GM20000 (cell line): ENCODE results near the gene CHRND.

Experiments
- DNase-seq: peaks from one replicate; pipeline ENCODE4 v3.0.0; 2012; ENCODE audit warnings: low spot score
- CTCF ChIP-seq: IDR thresholded peaks from 2 replicates; pipeline ENCODE4 v1.5.1; 2012; ENCODE audit warnings: mild to moderate bottlenecking, control low read depth; ENCODE audit errors: extremely low read depth, missing control alignments

CHRND gene

DNA sequence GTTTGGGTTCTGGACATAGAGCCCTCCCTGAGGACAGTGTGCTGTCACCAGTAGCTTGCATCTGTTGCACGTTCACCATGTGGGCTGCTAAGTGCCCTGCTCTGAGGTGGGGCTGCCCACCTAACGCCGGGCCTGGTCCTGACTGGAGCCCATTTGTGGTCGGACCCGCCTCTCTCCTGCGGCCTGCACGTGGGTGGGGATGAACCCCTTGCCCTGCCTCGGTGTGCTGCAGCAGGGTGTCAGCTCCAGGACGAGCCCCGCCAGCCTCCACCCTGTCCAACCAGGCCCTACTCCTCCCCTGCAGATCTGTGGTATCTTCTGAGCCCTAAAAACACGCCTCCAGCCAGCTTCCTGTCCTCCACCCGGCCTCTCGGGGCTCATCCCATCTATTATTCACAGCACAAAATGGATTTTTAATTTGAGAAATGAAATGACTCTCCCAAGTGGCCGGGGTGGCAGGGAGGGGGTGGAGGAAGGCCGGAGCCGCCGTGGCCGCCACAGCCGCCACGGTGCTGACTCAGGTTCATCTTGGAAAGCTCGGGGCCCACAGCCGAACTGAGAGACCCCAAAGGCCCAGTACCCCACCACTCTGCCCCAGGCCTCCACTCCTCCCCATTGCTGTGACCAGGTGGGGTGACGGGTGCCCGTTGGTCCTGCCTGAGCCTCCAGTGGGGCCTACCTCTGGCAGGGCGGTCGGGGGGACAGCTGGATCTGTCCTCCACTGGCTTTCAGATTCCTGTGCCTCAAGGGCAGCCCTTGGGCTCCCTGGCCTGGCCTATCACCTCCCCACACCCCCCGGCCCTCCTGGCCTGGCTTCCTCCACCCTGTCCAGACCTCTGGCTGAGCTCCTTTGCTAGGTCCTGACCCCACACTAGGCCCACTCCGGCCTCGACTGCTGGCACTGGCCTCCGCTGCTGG, 35.5 kb upstream of the CHRND start:
- no peak for TF ChIP-seq CTCF
- no peak for DNase-seq

GRCh38 chr2:232491139-232491780, 34.7 kb upstream of the CHRND start:
- DNase-seq, result no peak
- TF ChIP-seq CTCF, result no peak

GRCh38 chr2:232492236-232492848, 33.6 kb upstream of the CHRND start:
- no peak for DNase-seq
- no peak for TF ChIP-seq CTCF

- no peak for DNase-seq
- TF ChIP-seq CTCF, result no peak
Measured at GRCh38 chr2:232492963-232493700, 32.8 kb upstream of the CHRND start.

DNA sequence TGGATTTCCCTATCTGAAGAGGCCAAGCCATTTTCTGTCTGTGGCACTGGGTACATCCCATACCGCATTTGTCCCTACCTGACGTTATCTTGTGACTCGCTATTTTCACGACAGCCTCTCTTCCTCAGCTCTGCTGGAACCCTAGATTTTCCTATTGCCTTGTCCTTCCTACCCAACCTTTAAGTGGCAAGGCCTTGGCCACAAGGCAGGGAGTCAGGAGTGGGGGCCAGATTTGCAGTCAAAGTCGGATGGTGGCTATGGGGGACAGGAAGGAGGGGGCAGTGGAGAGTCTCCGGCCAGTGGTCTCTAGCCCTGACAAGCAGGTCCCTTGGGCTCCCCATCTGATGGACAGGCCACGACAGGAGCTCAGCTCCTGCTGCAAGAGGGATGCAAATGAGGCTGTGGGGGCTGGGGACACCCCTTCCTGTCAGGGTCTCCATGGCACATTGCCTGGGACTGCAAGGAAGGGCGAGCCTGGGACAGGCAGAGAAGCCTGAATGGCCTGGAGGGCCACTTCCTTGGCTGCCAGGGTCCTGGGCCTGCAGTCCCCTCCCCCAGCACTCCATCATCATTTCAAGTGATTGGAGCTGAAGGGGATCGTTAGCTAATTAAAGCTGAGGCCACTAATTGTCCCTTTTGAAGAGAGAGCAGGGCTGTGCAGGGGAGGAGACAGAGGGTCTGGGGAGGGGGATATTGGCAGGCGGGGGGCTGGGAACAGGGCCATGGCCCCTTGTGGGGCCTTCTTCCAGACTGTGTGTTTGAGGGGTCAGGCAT, 32.1 kb upstream of the CHRND start:
- TF ChIP-seq CTCF, result no peak
- DNase-seq, result no peak

- no peak for TF ChIP-seq CTCF
- DNase-seq, result no peak
Measured at GRCh38 chr2:232494542-232494941, 31.4 kb upstream of the CHRND start.
